HepG2 (cell line): ENCODE measurements around the gene LAMC1. TPM values are rescaled to one million over a fixed set of nuclear protein-coding genes. Genes with fewer than 3 reads are reported as not detected.

Experiments
- ATAC-seq: fragments of 200-7000 bp; cut with Tn5 transposase; 3 replicates; pipeline ENCODE4 v1.9.1; 2020; ENCODE audit warnings: mild to moderate bottlenecking, moderate library complexity
- BruUV-seq: library from RNA; stranded (reverse); fragments of 400-500 nt; replicated peaks from 2 replicates; lab custom pipeline; 2021; lab: Mats Ljungman, UMichigan
- CTCF ChIA-PET: fragments of 300-600 bp; formaldehyde crosslinking; extraction: SDS; loops from one replicate; lab custom pipeline; 2021; ENCODE audit warnings: low total read pairs, inconsistent platforms, low intra/inter-chr PET ratio; lab: Yijun Ruan, JAX
- POLR2A ChIA-PET: fragments of 350-600 bp; sonication (Branson Sonifier 250); formaldehyde crosslinking; loops from one replicate; lab custom pipeline; 2020; ENCODE audit warnings: antibody characterized with exemption, inconsistent platforms; lab: Yijun Ruan, JAX
- DNase-seq: peaks from one replicate; pipeline ENCODE4 v3.0.0-alpha.2; 2015; ENCODE audit warnings: low spot score
- FAIRE-seq: peaks from 3 replicates; lab custom pipeline; 2011; peaks lifted over from hg19 to GRCh38; lab: Jason Lieb, UNC
- H2AFZ ChIP-seq: one replicate; pipeline ENCODE4 v1.6.1; 2011; ENCODE audit warnings: low read length, inconsistent platforms
- H3K27ac ChIP-seq: fragments of 300-600 bp; 3 replicates; pipeline ENCODE4 v1.8.0; 2011; ENCODE audit warnings: mixed run types, mild to moderate bottlenecking, mixed read lengths, low read length, inconsistent platforms; ENCODE audit not compliant: insufficient read depth; ENCODE audit errors: extremely low read length
- H3K27me3 ChIP-seq, 2 experiments: fragments of 200-600 bp in 1 of 2; 2 replicates in 1 of 2; 3 replicates in 1 of 2; pipeline versions ENCODE4 v1.6.0 to v1.8.0; 2011; ENCODE audit warnings: low read length in 2 of 2, mild to moderate bottlenecking in 2 of 2, moderate library complexity in 2 of 2, inconsistent platforms in 1 of 2; ENCODE audit not compliant: insufficient read depth in 2 of 2, control insufficient read depth in 1 of 2
- H3K36me3 ChIP-seq, 2 experiments: fragments of 200-600 bp in 1 of 2; replicated peaks in 1 of 2; 2 replicates in 1 of 2; 3 replicates in 1 of 2; pipeline versions ENCODE4 v1.5.1 to v1.8.0; 2011; ENCODE audit warnings: low read length in 2 of 2, inconsistent platforms in 1 of 2; ENCODE audit not compliant: insufficient read depth in 2 of 2, control insufficient read depth in 1 of 2
- H3K4me1 ChIP-seq: 2 replicates; pipeline ENCODE4 v1.5.1; 2012; ENCODE audit warnings: low read length, inconsistent platforms; ENCODE audit not compliant: insufficient read depth
- H3K4me2 ChIP-seq: 2 replicates; pipeline ENCODE4 v1.6.0; 2011; ENCODE audit warnings: low read depth, low read length, inconsistent platforms
- H3K4me3 ChIP-seq, 3 experiments: fragments of 200-600 bp in 1 of 3; sonication (generic), shearing (Covaris generic) in 1 of 3; replicated peaks in 1 of 3; 2 replicates each; pipeline ENCODE4 v1.5.1; 2011 to 2016; ENCODE audit warnings: low read length in 3 of 3, inconsistent platforms in 2 of 3, low read depth in 2 of 3, mild to moderate bottlenecking in 2 of 3, control low read depth in 1 of 3, mixed read lengths in 1 of 3; ENCODE audit not compliant: insufficient read depth in 1 of 3
- H3K79me2 ChIP-seq: one replicate; pipeline ENCODE4 v1.6.1; 2011; ENCODE audit warnings: low read length, inconsistent platforms; ENCODE audit not compliant: insufficient read depth
- H3K9ac ChIP-seq: 2 replicates; pipeline ENCODE4 v1.6.0; 2011; ENCODE audit warnings: mild to moderate bottlenecking, low read depth, low read length, inconsistent platforms; ENCODE audit not compliant: insufficient read depth
- H3K9me3 ChIP-seq: 2 replicates; pipeline ENCODE4 v1.5.1; 2012; ENCODE audit warnings: mild to moderate bottlenecking, low read length
- H4K20me1 ChIP-seq: 2 replicates; pipeline ENCODE4 v1.6.0; 2011; ENCODE audit warnings: inconsistent platforms, mild to moderate bottlenecking, low read length, moderate library complexity; ENCODE audit not compliant: insufficient read depth
- CBFB ChIP-seq: sonication (generic); formaldehyde crosslinking; IDR thresholded peaks from 2 replicates; pipeline ENCODE4 v1.4.0; 2020; ENCODE audit warnings: missing genetic modification reagents
- SP1 ChIP-seq, 2 experiments: fragments of 450-650 bp in 1 of 2; sonication (generic) in 1 of 2; formaldehyde crosslinking in 1 of 2; IDR thresholded peaks; 2 replicates each; pipeline versions ENCODE4 v1.4.0 to v1.6.1; 2016 to 2020; ENCODE audit warnings: missing genetic modification reagents in 1 of 2
- TOE1 ChIP-seq: sonication (generic); formaldehyde crosslinking; IDR thresholded peaks from 2 replicates; pipeline ENCODE4 v1.4.0; 2020; ENCODE audit warnings: mild to moderate bottlenecking, missing genetic modification reagents
- ZC3H13 ChIP-seq: sonication (generic); formaldehyde crosslinking; IDR thresholded peaks from 2 replicates; pipeline ENCODE4 v1.8.1; 2023; ENCODE audit warnings: mild to moderate bottlenecking, missing genetic modification reagents, moderate library complexity
- ZNF570 ChIP-seq: sonication (generic); formaldehyde crosslinking; IDR thresholded peaks from 2 replicates; pipeline ENCODE4 v1.4.0; 2020; ENCODE audit warnings: mild to moderate bottlenecking, missing genetic modification reagents, borderline replicate concordance
- ZNF773 ChIP-seq: sonication (generic); formaldehyde crosslinking; IDR thresholded peaks from 2 replicates; pipeline ENCODE4 v1.4.0; 2020; ENCODE audit warnings: missing genetic modification reagents, borderline replicate concordance
- WGBS: methylation state at CpG from one replicate; pipeline ENCODE4 v1.1.6; 2017; ENCODE audit warnings: low lambda C conversion rate; 5-methylcytosine and 5-hydroxymethylcytosine counted together
- in situ Hi-C: cut with HindIII; loops from 2 replicates; pipeline ENCODE4 v1.10.0; 2017; ENCODE audit warnings: low pct_unique_long_range_greater_than_20kb; ENCODE audit not compliant: extremely low pct_ligation_motif_present
- intact Hi-C: fragments of 100-400 bp; cut with micrococcal nuclease; formaldehyde crosslinking; loops from one replicate; pipeline ENCODE4 v1.10.0; 2022; ENCODE audit not compliant: unreplicated experiment
- polyA plus RNA-seq, 8 experiments: library from polyadenylated mRNA; depleted of rRNA in 3 of 8; stranded (reverse) in 7 of 8; unstranded in 1 of 8; fragments of >200 nt; fragmentation: Illumina TruSeq in 4 of 8; extraction: Trizol in 4 of 8; gene quantifications; 2 replicates each; pipeline versions ENCODE4 v1.2.1 to v1.2.3, GENCODE V29; 2011 to 2016; ENCODE audit warnings: low read depth in 4 of 8, missing spikeins in 1 of 8, mixed read lengths in 1 of 8; ENCODE audit not compliant: insufficient read depth in 1 of 8
- total RNA-seq, 5 experiments: library from RNA; depleted of rRNA; stranded (reverse); fragments of >200 nt; fragmentation: Illumina TruSeq; extraction: Trizol; gene quantifications; 2 replicates each; pipeline ENCODE4 v1.2.3, GENCODE V29; 2016; ENCODE audit warnings: low read depth in 1 of 5
- TF ChIP-seq, protein P1 (sequence below): sonication (generic); formaldehyde crosslinking; IDR thresholded peaks from 2 replicates; pipeline ENCODE4 v1.5.0; 2020; ENCODE audit warnings: missing genetic modification reagents
- TF ChIP-seq, protein P2 (sequence below): sonication (generic); formaldehyde crosslinking; IDR thresholded peaks from 2 replicates; pipeline ENCODE4 v1.8.0; 2022; ENCODE audit warnings: missing genetic modification reagents, mild to moderate bottlenecking, borderline replicate concordance

The LAMC1 gene
- total and polyA plus RNA-seq, 2 of the 13 experiments (the other 11 are each of a cell fraction or from before 2014, with no cell fraction given) = 58.5 to 137 TPM

DNA sequence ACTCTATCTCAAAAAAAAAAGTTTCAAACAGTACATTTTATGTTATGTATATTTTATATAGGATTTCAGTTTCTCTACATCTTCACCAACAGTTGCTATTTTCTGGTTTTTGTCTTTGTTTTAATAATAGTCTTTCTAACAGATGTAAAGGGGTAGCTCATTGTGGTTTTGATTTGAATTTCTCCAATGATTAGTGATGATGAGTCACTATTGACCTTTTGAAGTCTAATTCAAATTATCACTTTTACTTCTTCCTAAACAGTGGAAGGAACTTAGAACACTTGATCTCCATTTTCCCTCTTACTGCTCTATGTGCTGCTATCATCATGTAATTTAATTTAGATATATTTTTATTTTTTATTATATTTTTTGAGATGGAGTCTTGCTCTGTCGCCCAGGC lies 38.6 kb upstream of the LAMC1 start:
- Histone ChIP-seq H3K9ac (no peak overlapping the region), H2AFZ (no peak overlapping the region), H3K4me3 (no peak overlapping the region), H3K27ac (no peak overlapping the region), H3K36me3 (no peaks in the 10 kb centered on the region), H3K4me1 (no peaks in the 10 kb centered on the region), H3K4me2 (no peak overlapping the region), H3K9me3 (no peaks in the 10 kb centered on the region), H3K27me3 (no peaks in the 10 kb centered on the region), H4K20me1 (no peaks in the 10 kb centered on the region)
- in situ Hi-C loops (no loop called here), intact Hi-C loops (no loop called here)
- CTCF ChIA-PET = no interaction called here
- no TSS peak for BruUV-seq
- DNase-seq = no peak
- WGBS = 89% methylated on average over 1 of the region's 1 CpG
- no peak for FAIRE-seq
- TF ChIP-seq SP1 (IDR thresholded peaks at IDR 0.05) = no peak
- TF ChIP-seq SP1 (CRISPR knock-in tag; IDR thresholded peaks at IDR 0.05) = no peak
- TF ChIP-seq, protein P1, sequence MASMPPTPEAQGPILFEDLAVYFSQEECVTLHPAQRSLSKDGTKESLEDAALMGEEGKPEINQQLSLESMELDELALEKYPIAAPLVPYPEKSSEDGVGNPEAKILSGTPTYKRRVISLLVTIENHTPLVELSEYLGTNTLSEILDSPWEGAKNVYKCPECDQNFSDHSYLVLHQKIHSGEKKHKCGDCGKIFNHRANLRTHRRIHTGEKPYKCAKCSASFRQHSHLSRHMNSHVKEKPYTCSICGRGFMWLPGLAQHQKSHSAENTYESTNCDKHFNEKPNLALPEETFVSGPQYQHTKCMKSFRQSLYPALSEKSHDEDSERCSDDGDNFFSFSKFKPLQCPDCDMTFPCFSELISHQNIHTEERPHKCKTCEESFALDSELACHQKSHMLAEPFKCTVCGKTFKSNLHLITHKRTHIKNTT (CRISPR knock-in tag) = no peak
- TF ChIP-seq, protein P2, sequence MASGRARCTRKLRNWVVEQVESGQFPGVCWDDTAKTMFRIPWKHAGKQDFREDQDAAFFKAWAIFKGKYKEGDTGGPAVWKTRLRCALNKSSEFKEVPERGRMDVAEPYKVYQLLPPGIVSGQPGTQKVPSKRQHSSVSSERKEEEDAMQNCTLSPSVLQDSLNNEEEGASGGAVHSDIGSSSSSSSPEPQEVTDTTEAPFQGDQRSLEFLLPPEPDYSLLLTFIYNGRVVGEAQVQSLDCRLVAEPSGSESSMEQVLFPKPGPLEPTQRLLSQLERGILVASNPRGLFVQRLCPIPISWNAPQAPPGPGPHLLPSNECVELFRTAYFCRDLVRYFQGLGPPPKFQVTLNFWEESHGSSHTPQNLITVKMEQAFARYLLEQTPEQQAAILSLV (CRISPR knock-in tag) = no peak
- TF ChIP-seq ZNF570 = no peak
- no peak for TF ChIP-seq CBFB (CRISPR knock-in tag)
- no peak for TF ChIP-seq TOE1 (CRISPR knock-in tag)
- no peak for TF ChIP-seq ZNF773 (CRISPR knock-in tag)
- TF ChIP-seq ZC3H13 (CRISPR knock-in tag) = no peak
- TF ChIP-seq, all 625 proteins: peak for 0
- no peak for ATAC-seq
- POLR2A ChIA-PET = no interaction called here
- H3K79me2 ChIP-seq = no peaks in the 10 kb centered on the region
